Measurements from ENCODE around the gene SLC22A15.
"Not testable (repeated sequence)": the region's sequence is repeated elsewhere in the genome, so short reads cannot be mapped to it uniquely, and the experiment has no call there.

The SLC22A15 gene

DNA sequence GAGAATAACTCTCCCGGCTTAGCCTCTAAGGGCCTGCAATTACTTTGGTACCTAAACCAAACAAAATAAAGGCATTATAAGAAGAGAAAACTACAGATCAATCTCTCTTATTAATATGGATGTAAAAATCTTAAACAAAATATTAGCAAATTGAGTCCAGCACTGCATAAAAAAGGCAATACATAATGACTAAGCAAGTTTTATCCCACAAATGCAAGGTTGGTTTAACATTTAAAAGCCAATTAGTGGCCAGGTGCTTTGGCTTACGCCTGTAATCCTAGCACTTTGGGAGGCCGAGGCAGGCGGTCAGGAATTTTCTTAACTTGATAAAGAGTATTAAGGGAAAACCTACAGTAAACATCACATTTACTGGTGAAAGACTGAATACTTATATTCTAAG, 67.8 kb downstream of the SLC22A15 start:
- TF ChIP-seq CTCF (IDR thresholded peaks at IDR 0.05; ENCODE audit: insufficient read depth, low read length, poor library complexity, severe bottlenecking), result no peak
- DNase-seq (ENCODE audit: extremely low read depth, insufficient read length), result no peak
- Histone ChIP-seq H3K27me3 (replicated peaks; ENCODE audit: control insufficient read depth, insufficient read depth, low read length) (no peaks in the 10 kb centered on the region), H3K36me3 (ENCODE audit: control insufficient read depth, insufficient read depth, low read length) (no peaks in the 10 kb centered on the region), H3K4me3 (replicated peaks; ENCODE audit: low read depth, low read length) (no peak overlapping the region)

DNA sequence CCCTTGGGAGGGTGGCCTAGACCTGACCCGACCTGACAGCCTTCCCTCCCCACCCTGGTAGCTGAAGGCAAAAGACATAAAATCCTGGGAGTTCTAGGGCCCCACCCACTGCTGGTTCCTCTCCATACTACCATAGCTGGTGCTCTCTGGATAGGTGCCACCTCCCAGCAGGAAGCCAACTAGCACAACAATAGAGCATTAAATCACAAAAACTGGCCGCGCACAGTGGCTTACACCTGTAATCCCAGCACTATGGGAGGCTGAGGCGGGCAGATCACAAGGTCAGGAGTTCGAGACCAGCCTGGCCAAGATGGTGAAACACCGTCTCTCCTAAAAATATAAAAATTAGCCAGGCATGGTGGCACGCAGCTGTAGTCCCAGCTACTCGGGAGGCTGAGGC, 70.6 kb downstream of the SLC22A15 start:
- DNase-seq (ENCODE audit: extremely low read depth, insufficient read length); H3K4me3 ChIP-seq (replicated peaks; ENCODE audit: low read depth, low read length); H3K36me3 ChIP-seq (ENCODE audit: control insufficient read depth, insufficient read depth, low read length); H3K27me3 ChIP-seq (replicated peaks; ENCODE audit: control insufficient read depth, insufficient read depth, low read length): not testable (repeated sequence)

GRCh38 chr1:116051896-116052295, 75.6 kb downstream of the SLC22A15 start:
- not testable (repeated sequence) for H3K4me3 ChIP-seq (replicated peaks; ENCODE audit: low read depth, low read length); DNase-seq (ENCODE audit: extremely low read depth, insufficient read length); H3K27me3 ChIP-seq (replicated peaks; ENCODE audit: control insufficient read depth, insufficient read depth, low read length); H3K36me3 ChIP-seq (ENCODE audit: control insufficient read depth, insufficient read depth, low read length)

DNA sequence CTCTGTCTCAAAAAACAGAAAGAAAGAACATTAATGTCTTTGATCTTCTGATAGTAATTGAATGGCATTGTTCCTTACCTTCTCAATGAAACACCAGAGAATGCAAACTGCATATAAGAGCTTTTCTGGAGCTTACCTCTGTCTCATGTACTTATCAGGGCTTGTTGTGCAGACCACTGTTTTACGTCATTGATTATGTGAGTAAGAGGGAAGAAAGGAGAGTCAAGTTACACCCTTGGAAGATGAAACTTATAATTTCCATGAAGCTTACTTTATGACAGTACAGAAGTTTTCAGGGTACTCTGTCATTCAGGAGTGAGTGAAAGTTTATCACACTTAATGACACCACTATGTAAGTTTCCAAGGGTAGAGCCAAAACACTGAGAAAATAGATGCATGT, 85.9 kb downstream of the SLC22A15 start:
- DNase-seq (ENCODE audit: extremely low read depth, insufficient read length), result no peak
- H3K27me3 ChIP-seq (replicated peaks; ENCODE audit: control insufficient read depth, insufficient read depth, low read length), result no peaks in the 10 kb centered on the region
- no peaks in the 10 kb centered on the region for H3K36me3 ChIP-seq (ENCODE audit: control insufficient read depth, insufficient read depth, low read length)
- H3K4me3 ChIP-seq (replicated peaks; ENCODE audit: low read depth, low read length), result no peak overlapping the region
- no peak for TF ChIP-seq CTCF (IDR thresholded peaks at IDR 0.05; ENCODE audit: insufficient read depth, low read length, poor library complexity, severe bottlenecking)

GRCh38 chr1:116064616-116065015, 88.3 kb downstream of the SLC22A15 start:
- Histone ChIP-seq H3K4me3 (replicated peaks; ENCODE audit: low read depth, low read length) (no peak overlapping the region), H3K27me3 (replicated peaks; ENCODE audit: control insufficient read depth, insufficient read depth, low read length) (no peaks in the 10 kb centered on the region), H3K36me3 (ENCODE audit: control insufficient read depth, insufficient read depth, low read length) (no peaks in the 10 kb centered on the region)
- TF ChIP-seq CTCF (IDR thresholded peaks at IDR 0.05; ENCODE audit: insufficient read depth, low read length, poor library complexity, severe bottlenecking), result no peak
- DNase-seq (ENCODE audit: extremely low read depth, insufficient read length), result no peak

DNA sequence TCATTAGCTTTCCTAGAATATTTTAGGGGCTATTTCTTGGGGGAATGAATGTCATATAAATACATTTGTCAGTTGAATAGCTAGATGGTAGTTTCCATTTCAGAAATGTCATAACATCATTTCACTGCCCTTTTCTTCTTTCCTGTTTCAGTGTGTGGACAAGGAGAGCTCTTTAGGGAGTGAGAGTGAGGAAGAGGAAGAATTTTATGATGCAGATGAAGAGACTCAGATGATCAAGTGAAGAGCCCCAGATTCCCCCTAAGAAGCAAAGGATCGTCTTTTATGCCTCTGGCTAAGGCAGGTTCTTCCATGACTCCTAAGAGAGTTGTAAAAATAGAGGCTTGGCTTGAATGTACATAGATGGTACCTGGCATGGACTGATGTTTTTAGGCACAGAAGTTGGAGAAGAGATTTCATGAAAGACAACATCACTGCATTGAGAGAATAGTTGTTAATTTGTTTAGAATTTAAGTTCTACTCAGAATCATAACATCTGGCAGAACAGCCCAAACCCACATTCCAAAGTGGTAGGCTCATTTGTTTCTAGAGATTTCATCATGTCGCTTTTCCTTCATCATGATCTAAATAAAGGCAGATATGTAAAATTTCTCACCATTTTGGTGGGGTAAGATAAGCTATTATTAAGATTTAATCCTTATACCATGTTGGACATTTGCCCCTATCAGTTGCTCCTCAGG, 90.7 kb downstream of the SLC22A15 start:
- TF ChIP-seq CTCF (IDR thresholded peaks at IDR 0.05; ENCODE audit: insufficient read depth, low read length, poor library complexity, severe bottlenecking), result no peak
- Histone ChIP-seq H3K36me3 (ENCODE audit: control insufficient read depth, insufficient read depth, low read length) (no peaks in the 10 kb centered on the region), H3K27me3 (replicated peaks; ENCODE audit: control insufficient read depth, insufficient read depth, low read length) (no peaks in the 10 kb centered on the region), H3K4me3 (replicated peaks; ENCODE audit: low read depth, low read length) (no peak overlapping the region)
- no peak for DNase-seq (ENCODE audit: extremely low read depth, insufficient read length)

DNA sequence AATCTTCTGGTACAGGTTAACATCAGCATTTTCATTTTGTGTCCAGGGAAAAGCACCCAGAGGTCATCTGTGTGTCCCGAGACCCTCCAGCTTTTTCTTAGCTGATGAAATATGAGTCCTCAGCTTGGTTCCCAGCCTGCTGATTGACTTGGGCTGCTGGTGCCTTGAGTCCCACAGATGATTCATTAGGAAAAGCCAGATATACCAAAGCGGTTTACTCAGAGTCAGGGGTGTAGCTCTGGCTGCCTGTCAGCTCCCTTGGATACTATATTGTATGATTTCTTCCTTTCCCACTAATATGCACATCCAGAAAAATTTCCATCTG, 91.2 kb downstream of the SLC22A15 start:
- Histone ChIP-seq H3K36me3 (ENCODE audit: control insufficient read depth, insufficient read depth, low read length) (no peaks in the 10 kb centered on the region), H3K27me3 (replicated peaks; ENCODE audit: control insufficient read depth, insufficient read depth, low read length) (no peaks in the 10 kb centered on the region), H3K4me3 (replicated peaks; ENCODE audit: low read depth, low read length) (no peak overlapping the region)
- TF ChIP-seq CTCF (IDR thresholded peaks at IDR 0.05; ENCODE audit: insufficient read depth, low read length, poor library complexity, severe bottlenecking), result no peak
- no peak for DNase-seq (ENCODE audit: extremely low read depth, insufficient read length)

Measured in GM06990 (cell line).